DOHH2 (cell line): ENCODE results near the gene C3orf33.

ENCODE experiments used
- H3F3A ChIP-seq: fragments of 200-600 bp; sonication (generic), shearing (Covaris generic); 2 replicates; pipeline ENCODE4 v1.6.0; 2016; ENCODE audit warnings: antibody characterized with exemption, mild to moderate bottlenecking; ENCODE audit not compliant: control insufficient read depth, insufficient read depth
- H3K27ac ChIP-seq: fragments of 200-600 bp; sonication (generic); 2 replicates; pipeline ENCODE4 v1.5.1; 2014; ENCODE audit warnings: low read depth, mild to moderate bottlenecking, low read length, moderate library complexity
- H3K27me3 ChIP-seq: fragments of 200-600 bp; sonication (generic); 2 replicates; pipeline ENCODE4 v1.6.1; 2014; ENCODE audit warnings: mild to moderate bottlenecking, low read length, mixed read lengths; ENCODE audit not compliant: control insufficient read depth
- H3K36me3 ChIP-seq: fragments of 200-600 bp; sonication (generic); 2 replicates; pipeline ENCODE4 v1.6.1; 2014; ENCODE audit warnings: mild to moderate bottlenecking, low read length, moderate library complexity, mixed read lengths; ENCODE audit not compliant: control insufficient read depth
- H3K4me1 ChIP-seq: fragments of 200-600 bp; sonication (generic); 2 replicates; pipeline ENCODE4 v1.6.1; 2014; ENCODE audit warnings: mild to moderate bottlenecking, low read length, mixed read lengths; ENCODE audit not compliant: control insufficient read depth
- H3K4me2 ChIP-seq: fragments of 200-600 bp; sonication (generic); 2 replicates; pipeline ENCODE4 v1.6.0; 2014; ENCODE audit warnings: mild to moderate bottlenecking, low read length, moderate library complexity
- H3K4me3 ChIP-seq: fragments of 200-600 bp; sonication (generic); 2 replicates; pipeline ENCODE4 v1.5.1; 2014; ENCODE audit warnings: mild to moderate bottlenecking, low read length, mixed read lengths
- H3K79me2 ChIP-seq: fragments of 200-600 bp; sonication (generic); 2 replicates; pipeline ENCODE4 v1.6.1; 2014; ENCODE audit warnings: mild to moderate bottlenecking, low read length, mixed read lengths; ENCODE audit not compliant: control insufficient read depth
- H3K9me2 ChIP-seq: fragments of 200-600 bp; sonication (generic); replicated peaks from 2 replicates; pipeline ENCODE4 v1.6.1; 2014; ENCODE audit warnings: mild to moderate bottlenecking, low read length, mixed read lengths; ENCODE audit not compliant: control insufficient read depth
- H3K9me3 ChIP-seq: fragments of 200-600 bp; sonication (generic); 2 replicates; pipeline ENCODE4 v1.6.1; 2014; ENCODE audit warnings: antibody characterized with exemption, low read length, mixed read lengths; ENCODE audit not compliant: control insufficient read depth, insufficient read depth
- H4K20me1 ChIP-seq: fragments of 200-600 bp; sonication (generic); 2 replicates; pipeline ENCODE4 v1.6.0; 2014; ENCODE audit warnings: low read depth, mild to moderate bottlenecking, antibody characterized with exemption, low read length, moderate library complexity; ENCODE audit not compliant: control insufficient read depth, insufficient read depth
- CTCF ChIP-seq: fragments of 200-600 bp; sonication (generic); IDR thresholded peaks from one replicate; pipeline ENCODE4 v1.5.1; 2014; ENCODE audit warnings: antibody characterized with exemption, mild to moderate bottlenecking, low read depth, low read length; ENCODE audit not compliant: poor library complexity, severe bottlenecking
- EZH2phosphoT487 ChIP-seq: fragments of 200-600 bp; sonication (generic); IDR thresholded peaks from 2 replicates; pipeline ENCODE4 v1.6.1; 2017; ENCODE audit warnings: borderline replicate concordance, mild to moderate bottlenecking, antibody characterized with exemption, low read length, moderate library complexity, mixed read lengths

Gene C3orf33

GRCh38 chr3:155809181-155809580, 3.1 kb upstream of the C3orf33 start:
- H3K4me2 ChIP-seq = no peak overlapping the region
- H3K27ac ChIP-seq = no peak overlapping the region
- no peaks in the 10 kb centered on the region for H3K9me2 ChIP-seq
- no peak overlapping the region for H3K4me3 ChIP-seq
- no peaks in the 10 kb centered on the region for H4K20me1 ChIP-seq
- H3K36me3 ChIP-seq = no peaks in the 10 kb centered on the region
- H3K4me1 ChIP-seq = peaks cover 7% of the 10 kb centered on the region
- H3F3A ChIP-seq = no peaks in the 10 kb centered on the region
- no peaks in the 10 kb centered on the region for H3K9me3 ChIP-seq
- TF ChIP-seq EZH2phosphoT487 (no peak), CTCF (no peak)
- H3K79me2 ChIP-seq = no peaks in the 10 kb centered on the region
- H3K27me3 ChIP-seq = peaks cover 4% of the 10 kb centered on the region; the same call in 1 of the 2 replicates

DNA sequence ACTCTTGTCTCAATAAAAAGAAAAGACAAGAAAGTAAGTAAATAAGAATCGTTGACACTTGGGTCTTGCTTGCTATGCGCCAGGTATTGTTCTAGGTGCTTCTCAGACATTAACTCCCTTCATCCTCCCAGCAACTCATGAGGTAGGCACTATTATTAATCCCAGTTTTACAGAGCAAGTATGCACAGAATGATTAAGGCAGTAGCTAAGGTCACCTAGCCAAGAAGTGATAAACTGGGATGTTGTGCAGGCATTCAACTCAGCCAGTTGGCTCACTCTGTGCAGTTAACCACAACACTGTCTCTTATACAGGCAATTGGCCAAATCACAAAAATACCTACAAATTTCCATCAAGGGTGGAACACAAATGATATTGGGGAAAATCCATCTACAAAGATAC, 1.7 kb upstream of the C3orf33 start:
- Histone ChIP-seq H3K9me3 (no peaks in the 10 kb centered on the region), H4K20me1 (no peaks in the 10 kb centered on the region), H3K36me3 (no peaks in the 10 kb centered on the region), H3K79me2 (no peaks in the 10 kb centered on the region), H3K27me3 (peaks cover 4% of the 10 kb centered on the region; the same call in 1 of the 2 replicates), H3F3A (no peaks in the 10 kb centered on the region), H3K4me2 (no peak overlapping the region), H3K27ac (no peak overlapping the region), H3K9me2 (no peaks in the 10 kb centered on the region), H3K4me1 (peaks cover 7% of the 10 kb centered on the region), H3K4me3 (no peak overlapping the region)
- TF ChIP-seq EZH2phosphoT487 (no peak), CTCF (no peak)

DNA sequence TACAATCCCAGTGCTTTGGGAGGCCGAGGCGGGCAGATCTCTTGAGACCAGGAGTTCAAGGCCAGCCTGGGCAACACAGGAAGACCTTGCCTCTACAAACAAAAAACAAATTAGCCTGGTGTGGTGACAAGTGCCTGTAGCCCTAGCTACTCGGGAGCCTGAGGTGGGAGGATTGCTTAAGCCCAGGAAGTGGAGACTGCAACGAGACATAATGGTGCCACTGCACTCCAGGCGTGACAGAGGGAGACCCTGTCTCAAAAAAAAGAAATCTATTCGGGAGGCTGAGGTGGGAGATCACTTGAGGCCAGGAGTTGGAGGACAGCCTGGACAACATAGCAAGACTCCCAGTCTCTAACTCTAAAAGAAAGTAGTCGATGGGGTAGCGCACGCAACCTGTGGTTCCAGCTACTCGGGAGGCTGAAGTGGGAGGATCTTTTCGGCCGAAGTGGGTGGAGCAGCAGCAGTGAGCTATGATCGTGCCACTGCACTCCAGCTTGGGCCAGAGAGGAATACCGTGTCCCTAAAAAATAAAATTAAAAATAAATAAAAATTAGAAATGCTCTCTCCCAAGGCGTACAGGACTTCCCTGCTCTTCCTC, 775 bp downstream of the C3orf33 start:
- TF ChIP-seq CTCF (no peak), EZH2phosphoT487 (no peak)
- no peak overlapping the region for H3K27ac ChIP-seq
- H3K79me2 ChIP-seq = no peaks in the 10 kb centered on the region

More for the DNA sequence above, 775 bp downstream of the C3orf33 start:
- Histone ChIP-seq H3K4me2 (peak overlapping the region; percentile 96), H4K20me1 (no peaks in the 10 kb centered on the region), H3K4me1 (peaks cover 7% of the 10 kb centered on the region), H3K9me3 (no peaks in the 10 kb centered on the region), H3K9me2 (no peaks in the 10 kb centered on the region), H3K27me3 (peaks cover 4% of the 10 kb centered on the region; the same call in 1 of the 2 replicates), H3K4me3 (peak overlapping the region; percentile 98), H3F3A (peaks cover 2% of the 10 kb centered on the region; the same call in 1 of the 2 replicates), H3K36me3 (no peaks in the 10 kb centered on the region)
